IPS-NIHi7 (cell line): ENCODE measurements around the gene MCHR1.

Experiments
- DNase-seq: peaks from one replicate; pipeline ENCODE4 v3.0.0; 2012; ENCODE audit warnings: mixed read lengths; ENCODE audit errors: extremely low spot score

MCHR1 gene, protein sequence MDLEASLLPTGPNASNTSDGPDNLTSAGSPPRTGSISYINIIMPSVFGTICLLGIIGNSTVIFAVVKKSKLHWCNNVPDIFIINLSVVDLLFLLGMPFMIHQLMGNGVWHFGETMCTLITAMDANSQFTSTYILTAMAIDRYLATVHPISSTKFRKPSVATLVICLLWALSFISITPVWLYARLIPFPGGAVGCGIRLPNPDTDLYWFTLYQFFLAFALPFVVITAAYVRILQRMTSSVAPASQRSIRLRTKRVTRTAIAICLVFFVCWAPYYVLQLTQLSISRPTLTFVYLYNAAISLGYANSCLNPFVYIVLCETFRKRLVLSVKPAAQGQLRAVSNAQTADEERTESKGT

DNA sequence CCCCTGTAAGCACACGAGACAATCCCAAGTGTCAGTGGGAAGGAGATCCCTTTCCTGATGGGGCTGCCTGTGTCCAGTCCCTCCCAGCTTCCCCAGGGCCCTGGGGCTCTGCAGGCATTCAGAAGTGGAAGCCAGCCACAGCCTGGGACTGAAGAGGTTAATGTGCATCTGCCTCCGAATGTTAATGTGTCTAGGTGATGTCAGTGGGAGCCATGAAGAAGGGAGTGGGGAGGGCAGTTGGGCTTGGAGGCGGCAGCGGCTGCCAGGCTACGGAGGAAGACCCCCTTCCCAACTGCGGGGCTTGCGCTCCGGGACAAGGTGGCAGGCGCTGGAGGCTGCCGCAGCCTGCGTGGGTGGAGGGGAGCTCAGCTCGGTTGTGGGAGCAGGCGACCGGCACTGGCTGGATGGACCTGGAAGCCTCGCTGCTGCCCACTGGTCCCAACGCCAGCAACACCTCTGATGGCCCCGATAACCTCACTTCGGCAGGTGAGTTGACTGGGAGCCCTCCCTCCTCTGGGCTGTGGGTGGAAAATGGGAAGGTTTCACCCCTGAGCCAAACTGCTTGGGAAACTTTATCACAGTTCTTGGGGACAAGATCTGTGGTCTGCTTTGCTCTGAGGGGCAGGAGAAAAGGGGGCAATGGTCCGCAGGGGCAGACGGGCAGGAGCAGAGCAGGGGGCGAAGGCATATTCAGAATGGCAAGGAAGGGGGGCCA, at the start of gene MCHR1:
Gene MCHR1, plus strand, starts transcription at position 236 of the 715 bp plus-strand sequence. Its CDS starts 169 bp downstream, at position 405.
- DNase-seq: peak; percentile 44

- DNase-seq: no peak
Observed at GRCh38 chr22:40631925-40632324, 47.4 kb upstream of the MCHR1 start.

GRCh38 chr22:40633036-40633435, 46.2 kb upstream of the MCHR1 start:
- no peak for DNase-seq

GRCh38 chr22:40634119-40634903, 45.0 kb upstream of the MCHR1 start:
- DNase-seq: no peak

DNA sequence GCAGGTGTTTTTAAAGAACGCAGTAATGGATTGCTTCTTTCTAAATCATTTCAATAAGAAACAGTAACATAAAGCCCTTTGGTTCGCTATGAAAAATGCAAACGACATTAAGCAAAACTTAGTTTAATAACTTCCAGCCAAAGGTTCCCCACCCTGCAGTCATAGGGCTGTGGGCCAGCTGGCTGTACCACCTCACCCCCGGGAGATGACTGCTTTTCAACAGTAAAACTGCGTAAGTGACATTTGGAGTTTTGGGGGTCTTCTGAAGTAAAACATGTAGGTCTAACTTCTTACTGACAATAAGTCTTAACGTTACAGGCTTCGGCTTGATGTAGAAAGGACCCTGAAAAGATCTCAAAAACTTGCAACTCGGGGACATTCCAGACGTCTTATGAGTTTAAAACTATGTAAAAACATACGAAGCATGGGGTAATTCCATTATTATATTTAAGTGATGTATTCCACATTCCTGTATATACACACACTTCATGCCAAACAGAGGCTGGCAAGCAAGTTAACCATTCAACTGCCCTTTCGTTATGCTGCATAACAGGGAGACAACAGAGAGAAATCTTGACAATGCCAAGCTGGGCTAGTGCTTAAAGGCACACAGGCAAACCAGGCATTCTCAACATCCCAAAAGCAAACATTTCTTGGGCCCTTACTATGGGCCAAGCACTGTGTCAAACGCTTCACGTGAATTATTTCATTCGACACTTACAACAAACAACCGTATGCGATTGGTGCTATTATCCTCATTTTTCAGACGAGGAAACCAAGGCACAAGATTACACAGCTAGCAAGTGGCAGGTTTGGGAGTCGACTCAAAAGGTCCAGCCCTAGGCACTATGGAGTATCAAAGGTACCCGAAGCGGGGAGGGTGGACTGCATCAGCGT, 44.0 kb upstream of the MCHR1 start:
- DNase-seq: no peak

DNA sequence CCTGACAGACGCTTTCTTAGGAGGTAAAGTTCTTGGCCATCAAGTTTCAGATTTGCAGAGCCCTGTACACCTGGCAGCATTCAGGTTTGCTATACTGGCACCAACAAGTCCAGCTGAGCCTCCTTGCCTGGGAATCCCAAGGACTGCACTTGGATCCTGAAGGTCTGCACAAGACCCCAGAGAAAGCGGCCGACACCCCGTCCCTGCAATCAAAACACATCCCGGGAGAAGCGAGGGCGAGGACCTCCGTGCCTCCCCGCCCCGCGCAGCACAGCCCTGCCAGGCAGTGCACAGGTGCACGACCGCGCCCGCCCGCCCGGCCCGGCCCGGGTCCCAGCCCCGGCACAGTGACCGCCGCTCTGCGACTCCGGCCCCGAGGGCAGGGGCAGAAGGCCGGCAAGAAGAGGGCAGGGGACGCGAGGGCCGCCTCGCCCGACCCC, 43.3 kb upstream of the MCHR1 start:
- no peak for DNase-seq

- peak; percentile 96 for DNase-seq
Observed at GRCh38 chr22:40636380-40637182, 42.7 kb upstream of the MCHR1 start, which contains the start of gene MRTFA. Gene MRTFA (minus strand): TSS chr22:40636719.

- no peak for DNase-seq
Observed at GRCh38 chr22:40637183-40638150, 41.8 kb upstream of the MCHR1 start.

DNA sequence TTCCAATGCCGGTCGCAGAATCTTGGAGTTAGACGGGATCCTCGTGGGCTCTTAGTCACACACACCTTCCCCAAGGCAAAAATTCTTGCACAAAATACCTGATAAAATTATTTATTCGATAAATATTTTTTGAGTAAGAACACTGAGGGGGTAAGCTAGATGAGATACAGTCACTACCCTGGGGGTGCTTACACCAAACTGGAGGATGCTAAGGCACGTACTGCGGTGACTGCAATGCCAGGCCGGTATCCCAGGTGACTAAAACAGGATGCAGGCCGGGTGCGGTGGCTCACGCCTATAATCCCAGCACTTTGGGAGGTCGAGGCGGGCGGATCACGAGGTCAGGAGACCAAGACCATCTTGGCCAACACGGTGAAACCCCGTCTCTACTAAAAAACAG, 41.0 kb upstream of the MCHR1 start:
- DNase-seq: no peak

DNA sequence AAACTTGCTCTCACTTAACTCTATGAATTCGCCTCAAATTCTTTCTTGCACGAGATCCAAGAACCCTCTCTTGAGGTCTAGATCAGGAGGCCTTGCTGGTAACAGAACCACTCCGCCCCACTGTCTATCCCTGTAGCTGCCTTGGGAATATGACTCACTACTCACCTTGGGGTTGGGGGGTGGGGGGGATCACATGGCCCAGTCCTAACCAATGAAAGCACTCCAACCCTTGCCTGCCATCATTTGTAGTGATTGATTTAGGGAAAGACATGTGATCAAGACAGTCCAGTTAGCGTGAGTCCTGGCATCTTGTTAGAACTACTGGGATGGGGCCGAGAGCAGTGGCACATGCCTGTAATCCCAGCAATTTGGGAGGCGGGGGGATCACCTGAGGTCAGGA, 38.0 kb upstream of the MCHR1 start:
- DNase-seq: peak; percentile 32

- no peak for DNase-seq
Observed at GRCh38 chr22:40642316-40642715, 37.0 kb upstream of the MCHR1 start.

GRCh38 chr22:40645579-40646197, 33.6 kb upstream of the MCHR1 start:
- DNase-seq: no peak

DNA sequence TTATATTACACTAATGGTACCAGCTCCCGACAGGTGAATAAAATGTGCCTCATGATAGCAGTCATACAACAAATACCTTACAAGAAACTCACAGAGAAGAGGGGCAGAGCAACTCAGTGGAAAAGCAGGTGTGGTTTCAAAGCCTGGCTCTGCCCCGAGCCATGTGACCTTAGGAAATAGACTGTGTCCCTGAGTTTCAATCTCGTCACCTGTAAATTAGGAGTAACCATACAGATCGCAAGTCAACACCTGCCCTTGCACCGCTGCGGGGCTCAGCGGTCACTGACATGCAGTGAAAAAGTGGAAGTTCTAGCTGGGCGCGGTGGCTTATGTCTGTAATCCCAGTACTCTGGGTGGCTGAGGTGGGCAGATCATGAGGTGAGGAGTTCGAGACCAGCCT, 30.9 kb upstream of the MCHR1 start:
- DNase-seq: no peak

GRCh38 chr22:40651057-40651456, 28.2 kb upstream of the MCHR1 start:
- no peak for DNase-seq

DNA sequence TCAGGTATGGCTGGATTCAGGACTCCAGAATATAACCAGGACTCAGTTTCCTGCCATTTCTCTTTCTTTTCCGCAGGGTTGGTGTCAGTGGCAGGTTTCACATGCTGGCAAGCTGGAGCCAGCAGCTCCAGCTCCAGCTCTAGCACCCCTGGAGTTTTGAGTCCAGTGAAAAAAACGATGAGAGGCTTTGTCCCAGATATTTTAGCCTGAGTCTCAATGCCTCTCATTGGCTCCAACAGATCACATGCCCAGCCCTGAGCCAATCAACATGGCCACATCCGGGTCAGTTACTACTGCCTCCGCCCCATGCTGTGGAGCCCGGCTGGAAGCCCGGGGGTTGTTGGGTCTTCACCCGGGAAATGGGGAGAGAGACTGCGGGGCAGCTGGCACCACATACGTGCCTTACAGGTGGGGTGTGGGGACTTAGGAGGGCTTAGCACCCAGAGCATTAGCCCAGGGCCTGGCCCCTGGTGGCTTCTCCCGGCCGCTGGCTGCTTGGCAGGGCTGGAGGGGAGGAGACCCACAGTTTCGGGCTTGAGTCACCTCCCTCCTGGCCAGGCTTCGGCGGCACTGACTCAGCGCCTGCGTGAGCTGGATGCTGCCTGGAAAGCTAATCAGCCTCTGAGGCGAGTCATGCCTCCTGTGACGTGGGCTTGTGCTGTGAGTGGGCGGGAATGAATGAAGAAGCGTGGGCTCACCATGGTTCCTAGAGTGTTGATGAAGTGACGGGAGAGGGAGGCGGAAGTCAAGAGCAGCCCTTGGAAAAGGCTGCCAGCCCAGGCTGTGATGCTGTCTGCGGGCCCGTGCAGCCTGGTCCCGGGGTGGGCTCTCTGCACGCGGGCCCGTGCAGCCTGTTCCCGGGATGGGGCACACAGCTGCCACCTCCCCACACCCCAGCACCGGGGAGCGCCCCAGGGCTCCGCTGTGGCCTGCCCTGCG, 27.5 kb upstream of the MCHR1 start:
- DNase-seq: peak; percentile 85

DNA sequence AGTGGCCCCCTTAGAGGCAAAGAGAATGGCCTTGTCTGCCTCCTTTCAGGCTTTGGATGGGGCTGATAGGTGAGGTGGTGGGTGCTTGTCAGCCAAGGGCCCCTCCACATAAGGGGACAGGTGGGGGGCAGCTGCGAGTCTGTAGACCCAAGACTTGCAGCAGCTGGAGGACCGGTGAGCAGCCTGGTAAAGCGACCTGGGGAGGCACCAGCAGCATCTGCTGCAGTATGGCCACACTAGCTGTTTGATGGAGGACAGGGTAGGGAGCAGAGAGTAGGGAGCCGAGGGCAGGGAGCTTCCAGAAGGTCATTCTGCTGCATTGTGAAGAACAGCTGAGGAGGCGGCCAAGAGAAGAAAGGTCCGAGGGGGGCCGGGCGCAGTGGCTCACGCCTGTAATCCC, 25.9 kb upstream of the MCHR1 start:
- no peak for DNase-seq

GRCh38 chr22:40654522-40655167, 24.6 kb upstream of the MCHR1 start:
- no peak for DNase-seq
